GM12874 (cell line): ENCODE results near the gene AP3B1.

ENCODE experiments used
- TF ChIP-seq, protein P1 (sequence below): IDR thresholded peaks from 2 replicates; pipeline ENCODE4 v1.5.1; 2011; ENCODE audit warnings: low read depth, mild to moderate bottlenecking, control low read depth, low read length, moderate library complexity; ENCODE audit not compliant: insufficient read depth

AP3B1 gene

DNA sequence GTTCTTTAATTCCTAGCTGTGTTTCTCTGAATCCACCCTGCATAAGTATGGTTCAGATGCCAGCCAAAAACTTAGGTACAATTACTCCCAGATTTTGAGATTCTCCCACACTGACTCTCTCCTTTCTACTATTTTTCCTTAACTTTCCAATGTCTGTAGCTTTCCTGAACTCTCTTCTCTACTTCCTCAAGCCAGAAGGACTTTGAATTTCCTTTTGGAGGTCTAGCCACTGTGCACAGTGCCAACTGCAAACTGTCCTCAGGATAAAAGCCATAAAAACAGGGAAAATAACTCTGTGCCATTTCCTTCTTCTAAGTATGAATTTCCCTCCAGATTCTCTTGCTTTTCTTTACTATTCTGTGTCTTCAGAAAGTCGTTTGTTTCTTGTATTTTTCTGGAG is 157.2 kb downstream of the AP3B1 start:
- TF ChIP-seq, protein P1, sequence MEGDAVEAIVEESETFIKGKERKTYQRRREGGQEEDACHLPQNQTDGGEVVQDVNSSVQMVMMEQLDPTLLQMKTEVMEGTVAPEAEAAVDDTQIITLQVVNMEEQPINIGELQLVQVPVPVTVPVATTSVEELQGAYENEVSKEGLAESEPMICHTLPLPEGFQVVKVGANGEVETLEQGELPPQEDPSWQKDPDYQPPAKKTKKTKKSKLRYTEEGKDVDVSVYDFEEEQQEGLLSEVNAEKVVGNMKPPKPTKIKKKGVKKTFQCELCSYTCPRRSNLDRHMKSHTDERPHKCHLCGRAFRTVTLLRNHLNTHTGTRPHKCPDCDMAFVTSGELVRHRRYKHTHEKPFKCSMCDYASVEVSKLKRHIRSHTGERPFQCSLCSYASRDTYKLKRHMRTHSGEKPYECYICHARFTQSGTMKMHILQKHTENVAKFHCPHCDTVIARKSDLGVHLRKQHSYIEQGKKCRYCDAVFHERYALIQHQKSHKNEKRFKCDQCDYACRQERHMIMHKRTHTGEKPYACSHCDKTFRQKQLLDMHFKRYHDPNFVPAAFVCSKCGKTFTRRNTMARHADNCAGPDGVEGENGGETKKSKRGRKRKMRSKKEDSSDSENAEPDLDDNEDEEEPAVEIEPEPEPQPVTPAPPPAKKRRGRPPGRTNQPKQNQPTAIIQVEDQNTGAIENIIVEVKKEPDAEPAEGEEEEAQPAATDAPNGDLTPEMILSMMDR, result no peak

DNA sequence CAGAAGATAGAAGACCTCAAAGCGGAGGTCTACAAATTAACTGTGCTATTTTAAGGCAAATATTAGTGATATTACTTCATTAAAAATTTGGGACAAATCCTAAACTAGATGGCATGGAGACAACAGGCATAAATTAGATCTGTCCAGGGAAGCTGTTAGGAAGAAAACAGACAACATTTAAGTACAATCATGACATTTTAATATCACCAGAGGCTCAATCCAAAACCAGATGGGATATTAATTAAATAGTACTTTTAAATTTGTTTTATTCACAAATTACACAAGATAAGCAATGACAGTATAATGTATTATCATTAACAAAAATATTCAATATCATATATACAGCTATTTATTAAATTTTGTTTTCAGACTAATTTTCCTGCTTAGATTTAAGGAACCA is 161.1 kb downstream of the AP3B1 start:
- TF ChIP-seq, protein P1, result no peak

DNA sequence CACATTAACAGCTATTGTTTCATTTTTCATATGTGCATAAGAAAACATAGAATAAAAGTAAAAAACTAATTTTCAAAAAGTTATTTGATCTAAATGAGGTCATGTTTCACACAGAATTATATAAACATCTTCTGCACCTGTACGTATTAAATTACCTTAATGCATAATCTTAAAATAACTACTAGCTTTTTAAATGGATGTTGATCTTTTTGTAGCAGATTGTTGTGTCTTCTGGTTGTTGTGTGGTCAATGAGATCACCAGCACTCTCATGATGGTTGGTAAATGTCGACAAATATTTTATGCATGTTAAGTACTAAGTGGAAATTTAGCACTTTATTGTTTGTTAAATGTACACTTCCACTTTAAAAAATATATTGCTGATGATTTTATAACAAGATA is 162.0 kb downstream of the AP3B1 start:
- TF ChIP-seq, protein P1, result no peak

DNA sequence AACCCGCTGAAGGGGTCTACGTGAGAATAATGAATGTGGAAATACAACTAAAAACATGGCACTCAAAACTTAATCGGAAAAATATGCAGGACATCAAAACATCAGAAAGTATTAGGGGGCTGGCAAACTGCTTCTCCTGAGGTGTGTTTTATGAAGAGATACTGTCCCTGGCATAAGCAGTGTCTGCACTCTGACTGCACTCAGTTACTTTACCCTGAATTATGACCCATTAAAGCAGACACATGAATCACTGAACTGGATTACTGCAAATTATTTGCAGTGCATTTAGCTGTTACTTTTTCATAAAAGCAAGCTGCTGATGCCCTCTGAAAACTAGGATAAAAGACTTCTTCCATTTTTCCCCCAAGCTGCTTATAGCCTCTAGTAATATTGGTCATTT is 164.9 kb downstream of the AP3B1 start:
- TF ChIP-seq, protein P1, result no peak

DNA sequence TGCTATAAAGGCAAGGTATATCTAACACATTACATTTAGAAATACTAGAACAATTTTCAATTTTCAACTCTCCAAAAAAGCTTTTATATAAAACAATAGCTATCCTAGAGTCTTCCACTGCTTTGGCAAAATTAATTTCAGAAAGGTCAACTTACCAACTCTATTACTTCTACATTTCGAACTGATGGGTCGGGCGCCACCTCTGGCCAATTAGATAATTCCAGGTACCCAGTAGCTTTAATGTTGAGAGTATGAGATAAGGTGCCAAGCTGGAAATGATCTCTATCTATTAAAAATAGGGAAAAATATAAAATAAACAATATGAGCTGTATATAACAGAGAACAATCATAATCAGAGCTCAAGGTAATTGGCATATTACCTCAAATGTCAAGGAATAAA is 166.6 kb downstream of the AP3B1 start:
- TF ChIP-seq, protein P1, result no peak

DNA sequence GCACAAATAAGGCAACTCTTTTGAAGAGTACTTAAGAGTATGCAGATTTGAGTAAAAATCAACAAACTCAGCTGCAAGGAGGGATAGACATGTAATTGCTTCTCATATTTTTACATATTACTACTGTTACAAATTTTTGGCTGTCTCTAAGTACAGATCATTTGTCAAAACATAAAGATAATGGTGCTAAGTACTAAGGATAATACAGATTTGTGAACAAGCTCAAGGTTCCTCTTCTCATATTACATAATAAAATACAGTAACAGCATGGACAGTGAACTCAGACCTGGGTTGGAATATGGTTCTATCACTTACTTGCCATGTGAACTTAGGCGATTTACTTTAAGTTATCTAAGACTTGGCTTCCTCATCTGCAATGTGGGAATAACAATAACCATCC is 168.0 kb downstream of the AP3B1 start:
- TF ChIP-seq, protein P1, result no peak

DNA sequence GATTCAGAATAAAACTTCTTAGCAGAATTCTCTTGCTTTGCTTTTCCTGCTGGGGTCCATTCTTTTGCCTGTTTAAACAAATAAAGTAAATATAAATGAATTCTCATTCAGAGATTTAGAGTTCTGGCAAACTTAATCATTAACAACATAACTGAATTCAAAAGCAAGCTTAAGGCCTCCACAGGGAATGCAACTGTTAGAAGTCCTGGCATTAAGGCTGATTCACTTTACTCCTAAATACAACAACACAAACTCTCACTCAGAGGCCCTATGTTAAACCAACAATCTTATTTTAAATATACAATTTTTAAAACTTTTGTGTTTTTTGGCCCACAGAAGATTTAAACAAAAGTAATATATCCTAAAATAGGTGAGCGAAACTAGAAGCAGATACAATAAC is 178.3 kb downstream of the AP3B1 start:
- TF ChIP-seq, protein P1, result no peak
